MV-4-11 (cell line): ENCODE results near the gene ATE1.
"Not testable (repeated sequence)": the region's sequence is repeated elsewhere in the genome, so short reads cannot be mapped to it uniquely, and the experiment has no call there.

ENCODE experiments used
- DNase-seq: peaks from one replicate; lab custom pipeline; 2025; lab: John Stamatoyannopoulos, UW

Gene ATE1

GRCh38 chr10:121788115-121788514, 139.7 kb downstream of the ATE1 start:
- no peak for DNase-seq

GRCh38 chr10:121787169-121787568, 140.7 kb downstream of the ATE1 start:
- no peak for DNase-seq

GRCh38 chr10:121783782-121784372, 144.0 kb downstream of the ATE1 start:
- DNase-seq, result no peak

- DNase-seq, result no peak
These were observed 146.7 kb downstream of the ATE1 start for GRCh38 chr10:121781101-121781500.

GRCh38 chr10:121774813-121775212, 153.0 kb downstream of the ATE1 start:
- DNase-seq, result no peak

- peak; percentile 5 for DNase-seq
These were observed 153.4 kb downstream of the ATE1 start for GRCh38 chr10:121774404-121774803.

- no peak for DNase-seq
These were observed 154.9 kb downstream of the ATE1 start for GRCh38 chr10:121772884-121773283.

- no peak for DNase-seq
These were observed 155.4 kb downstream of the ATE1 start for GRCh38 chr10:121772406-121772805.

GRCh38 chr10:121771966-121772365, 155.9 kb downstream of the ATE1 start:
- DNase-seq, result no peak

GRCh38 chr10:121766426-121766825, 161.4 kb downstream of the ATE1 start:
- no peak for DNase-seq

GRCh38 chr10:121765204-121765603, 162.6 kb downstream of the ATE1 start:
- DNase-seq, result no peak

GRCh38 chr10:121764233-121764942, 163.4 kb downstream of the ATE1 start:
- DNase-seq, result no peak

- not testable (repeated sequence) for DNase-seq
These were observed 170.6 kb downstream of the ATE1 start for GRCh38 chr10:121757241-121757640.

GRCh38 chr10:121755496-121755895, 172.3 kb downstream of the ATE1 start:
- not testable (repeated sequence) for DNase-seq

GRCh38 chr10:121754666-121755065, 173.2 kb downstream of the ATE1 start:
- DNase-seq, result no peak

- DNase-seq, result peak; percentile 39
These were observed 173.9 kb downstream of the ATE1 start for GRCh38 chr10:121753726-121754476.

GRCh38 chr10:121751191-121751760, 176.6 kb downstream of the ATE1 start:
- DNase-seq, result no peak

- no peak for DNase-seq
These were observed 180.6 kb downstream of the ATE1 start for GRCh38 chr10:121747163-121747775.

- no peak for DNase-seq
These were observed 186.5 kb downstream of the ATE1 start for GRCh38 chr10:121741248-121741792.

- no peak for DNase-seq
These were observed 187.8 kb downstream of the ATE1 start for GRCh38 chr10:121740069-121740468.

- DNase-seq, result no peak
These were observed 188.7 kb downstream of the ATE1 start for GRCh38 chr10:121739114-121739513.
